22Rv1 (cell line): ENCODE data around the gene MICU2.

Experiments
- H3K27ac ChIP-seq: fragments of 450-650 bp; 2 replicates; pipeline ENCODE4 v1.5.1; 2017
- CTCF ChIP-seq: fragments of 450-650 bp; IDR thresholded peaks from 2 replicates; pipeline ENCODE4 v1.5.1; 2017; ENCODE audit warnings: mild to moderate bottlenecking
- ZFX ChIP-seq: fragments of 450-650 bp; IDR thresholded peaks from 2 replicates; pipeline ENCODE4 v1.6.1; 2017; ENCODE audit warnings: antibody characterized with exemption, borderline replicate concordance

The MICU2 gene

GRCh38 chr13:21580736-21581135 lies 23.2 kb downstream of the MICU2 start:
- H3K27ac ChIP-seq: no peak overlapping the region

DNA sequence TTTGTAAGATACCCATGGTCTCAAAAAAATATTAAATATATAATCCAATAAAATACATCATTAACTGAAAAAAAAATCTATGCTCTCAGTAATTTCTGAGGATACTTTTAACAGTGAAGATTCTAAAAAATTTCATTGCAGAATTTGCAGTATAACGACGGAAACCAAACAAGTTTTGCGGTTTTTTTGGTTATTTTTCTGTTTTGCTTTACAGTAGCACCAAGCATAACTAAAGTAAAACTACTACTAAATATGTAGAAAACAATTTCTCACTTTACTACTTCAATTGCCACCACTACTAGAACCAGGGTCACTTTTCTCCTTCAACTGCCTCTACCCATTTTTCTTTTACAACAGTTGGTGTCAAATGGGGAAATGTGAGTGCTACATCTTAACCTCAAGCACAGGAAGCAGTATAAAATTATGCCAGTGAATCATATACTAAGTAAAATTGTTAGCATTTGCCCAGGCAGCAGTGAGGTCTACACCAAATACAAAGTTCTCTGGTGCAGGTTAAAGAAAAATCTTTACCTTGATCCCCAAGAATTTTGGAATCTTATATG lies 24.1 kb downstream of the MICU2 start:
- TF ChIP-seq CTCF: no peak
- TF ChIP-seq ZFX: no peak
- H3K27ac ChIP-seq: no peak overlapping the region

More at GRCh38 chr13:21580736-21581135, 23.2 kb downstream of the MICU2 start:
- TF ChIP-seq ZFX (no peak), CTCF (no peak)

GRCh38 chr13:21578748-21579147 lies 25.2 kb downstream of the MICU2 start:
- H3K27ac ChIP-seq: no peak overlapping the region
- no peak for TF ChIP-seq CTCF
- no peak for TF ChIP-seq ZFX

GRCh38 chr13:21576426-21576825 lies 27.5 kb downstream of the MICU2 start:
- TF ChIP-seq ZFX (no peak), CTCF (no peak)

GRCh38 chr13:21573920-21574712 lies 29.9 kb downstream of the MICU2 start:
- TF ChIP-seq CTCF (no peak), ZFX (no peak)
- no peak overlapping the region for H3K27ac ChIP-seq

More at GRCh38 chr13:21576426-21576825, 27.5 kb downstream of the MICU2 start:
- H3K27ac ChIP-seq: no peak overlapping the region

GRCh38 chr13:21569686-21570085 lies 34.3 kb downstream of the MICU2 start:
- no peak for TF ChIP-seq ZFX
- no peak for TF ChIP-seq CTCF
- no peak overlapping the region for H3K27ac ChIP-seq

DNA sequence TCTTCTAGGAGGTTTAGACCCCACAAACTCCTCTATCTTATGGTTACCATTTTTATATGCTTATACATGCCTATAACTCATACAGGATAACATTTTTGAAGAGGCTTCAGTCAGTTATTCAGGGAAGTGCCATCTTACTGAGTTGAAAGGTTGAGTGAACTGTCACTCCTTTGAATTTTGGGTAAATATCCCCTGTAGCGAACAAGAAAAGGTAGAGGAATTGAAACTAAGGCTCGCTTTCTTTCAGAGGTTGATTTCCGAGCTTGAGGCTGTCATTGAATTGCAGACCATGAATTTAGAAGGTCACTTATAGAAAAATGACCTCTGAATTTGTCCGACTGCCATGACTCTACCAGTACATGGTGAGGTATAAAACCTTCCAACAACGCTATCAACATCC lies 35.1 kb downstream of the MICU2 start:
- TF ChIP-seq ZFX (no peak), CTCF (no peak)
- no peak overlapping the region for H3K27ac ChIP-seq
